Anterior cingulate cortex (tissue), 58 donors: ENCODE results near the gene ITIH5.

Experiments used
- DNase-seq, 58 donors: peaks; one replicate each; lab custom pipeline; 2025; lab: John Stamatoyannopoulos, UW

The ITIH5 gene

DNA sequence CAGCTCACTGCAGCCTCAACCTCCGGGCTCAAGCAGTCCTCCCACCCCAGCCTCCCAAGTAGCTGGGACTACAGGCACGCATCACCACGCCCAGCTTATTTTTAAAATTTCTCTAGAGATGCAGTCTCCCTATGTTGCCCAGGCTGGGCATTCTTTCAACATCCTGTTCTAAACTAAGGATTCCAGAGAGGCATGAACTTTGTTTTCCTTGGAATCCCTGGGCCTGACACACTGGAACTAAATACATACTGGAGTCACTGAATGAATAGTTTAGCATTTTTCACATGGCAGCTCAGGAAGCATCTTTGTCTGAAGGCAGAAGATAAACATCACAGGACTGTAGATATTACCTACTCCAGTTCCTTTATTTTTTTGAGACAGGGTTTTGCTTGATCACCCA lies 108.7 kb downstream of the ITIH5 start:
- no peak for DNase-seq

DNA sequence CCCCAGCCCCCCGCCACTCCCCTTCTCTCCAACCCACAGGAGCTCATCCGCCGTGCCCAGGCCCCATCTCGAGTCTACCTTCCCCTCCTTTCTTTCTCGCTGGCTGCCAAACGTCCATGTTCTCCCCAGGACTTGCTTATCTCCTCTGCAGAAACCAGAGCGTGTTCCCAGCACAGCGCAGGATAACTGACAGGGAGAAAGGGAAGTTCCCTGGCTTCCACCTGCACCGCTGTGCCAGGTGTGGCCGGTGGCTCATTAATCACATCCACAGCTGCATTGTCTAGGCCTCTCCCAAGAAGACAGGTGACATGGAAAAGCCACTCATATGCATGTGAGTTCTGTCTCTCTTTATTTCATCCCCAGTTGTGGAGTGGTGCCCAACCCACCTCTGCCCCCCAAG lies 113.2 kb downstream of the ITIH5 start:
- no peak for DNase-seq

DNA sequence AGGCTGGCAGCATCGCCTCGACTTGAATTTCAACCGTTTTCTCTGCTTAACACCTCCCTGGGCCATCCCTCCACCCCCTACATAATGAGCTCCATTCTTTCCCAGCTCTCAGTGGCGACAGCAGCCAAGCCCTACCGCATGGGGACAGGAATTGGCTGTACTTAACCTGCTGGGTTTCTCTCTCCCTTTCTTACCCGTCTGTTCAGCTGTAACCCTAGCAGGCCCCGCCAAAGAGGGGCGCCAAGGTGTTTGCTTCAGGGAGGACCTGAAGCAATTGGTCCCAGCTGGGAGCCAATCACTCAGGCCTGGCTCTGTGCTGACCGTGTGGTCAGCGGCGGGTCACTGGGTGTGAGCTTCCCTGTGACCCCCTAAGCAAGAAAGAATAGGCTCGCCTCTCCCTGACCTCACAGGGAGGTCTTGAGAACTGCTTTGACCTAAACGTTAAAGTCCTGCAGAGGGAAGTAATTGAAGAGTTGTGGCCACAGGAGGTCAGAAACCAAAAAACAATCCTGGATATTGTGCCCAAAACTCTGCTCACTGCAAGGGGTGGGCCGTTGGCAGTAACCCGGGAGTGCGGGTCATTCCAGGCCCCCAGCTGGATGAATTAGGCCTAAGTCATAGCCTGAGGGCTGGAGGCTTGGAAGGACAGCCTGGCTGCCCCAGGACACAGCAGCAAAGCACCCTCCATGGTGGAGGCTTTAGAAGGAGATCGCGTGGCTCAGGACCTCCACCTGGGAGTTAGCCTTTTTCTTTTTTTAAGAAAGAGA lies 114.6 kb downstream of the ITIH5 start:
- peak in 23 of 58 donors; percentile 11 to 70 (median 31) for DNase-seq

DNA sequence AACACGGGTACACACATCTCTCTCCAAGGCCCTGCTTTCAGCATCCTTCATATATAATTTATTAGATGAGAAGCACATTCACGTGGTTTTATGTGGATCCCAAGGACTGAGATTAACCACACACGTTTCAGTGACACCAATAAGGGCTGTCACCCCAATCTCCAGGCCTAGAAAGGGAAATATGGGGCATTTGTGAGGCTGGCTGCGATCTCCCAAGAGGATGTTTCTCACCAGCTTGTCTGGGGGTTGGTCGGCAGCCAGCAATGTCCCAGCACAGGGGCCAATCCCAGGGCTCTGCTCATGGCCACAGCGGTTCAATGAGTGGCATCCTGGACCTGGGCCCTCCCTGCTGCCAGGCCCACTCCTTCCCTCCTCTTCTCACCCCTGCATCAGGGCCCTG lies 115.5 kb downstream of the ITIH5 start:
- DNase-seq: peak in 13 of 58 donors; percentile 11 to 49 (median 28)

DNA sequence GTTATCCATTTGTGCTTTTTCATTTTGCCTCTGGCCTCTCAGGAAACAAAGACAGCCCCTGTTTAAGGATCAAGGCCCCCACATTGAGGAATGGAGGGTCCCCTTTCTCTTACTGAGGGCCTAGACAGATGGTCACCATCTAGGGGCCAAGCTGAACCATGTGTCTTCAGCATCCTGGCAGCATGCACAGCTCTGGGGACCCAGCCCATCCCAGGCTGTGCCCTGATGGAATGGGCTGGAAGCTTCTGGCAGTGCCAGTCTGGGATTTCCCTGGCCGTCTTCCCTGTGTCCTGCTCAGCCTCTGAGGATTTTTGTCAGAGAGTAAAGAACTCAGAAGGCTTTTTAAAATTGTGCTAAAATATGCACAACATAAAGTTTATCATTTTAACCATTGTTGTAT lies 116.8 kb downstream of the ITIH5 start:
- DNase-seq: peak in 25 of 58 donors; percentile 8 to 69 (median 35)

GRCh38 chr10:7547829-7548228 lies 118.9 kb downstream of the ITIH5 start:
- peak in 2 of 58 donors; percentile 15 to 23 for DNase-seq

- no peak for DNase-seq
Observed at GRCh38 chr10:7547206-7547605, 119.6 kb downstream of the ITIH5 start.

GRCh38 chr10:7546385-7546967 lies 120.3 kb downstream of the ITIH5 start:
- no peak for DNase-seq

GRCh38 chr10:7545792-7546191 lies 121.0 kb downstream of the ITIH5 start:
- no peak for DNase-seq

DNA sequence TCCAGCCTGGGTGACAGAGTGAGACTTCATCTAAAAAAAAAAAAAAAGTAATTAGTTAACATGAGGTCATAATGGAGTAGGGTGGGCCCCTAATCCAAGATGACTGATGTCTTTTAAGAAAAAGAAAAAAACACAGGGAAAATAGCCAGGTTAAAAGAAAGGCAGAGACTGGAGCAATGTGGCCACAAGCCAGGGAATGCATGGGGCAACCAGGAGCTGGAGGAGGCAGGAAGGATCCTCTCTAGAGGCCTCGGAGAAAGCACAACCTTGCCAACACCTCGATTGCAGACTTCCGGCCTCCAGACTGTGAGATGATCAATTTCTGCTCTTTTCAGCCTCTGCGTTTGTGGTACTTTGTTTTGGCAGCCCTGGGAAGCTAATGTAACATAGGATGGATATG lies 121.5 kb downstream of the ITIH5 start:
- no peak for DNase-seq

DNA sequence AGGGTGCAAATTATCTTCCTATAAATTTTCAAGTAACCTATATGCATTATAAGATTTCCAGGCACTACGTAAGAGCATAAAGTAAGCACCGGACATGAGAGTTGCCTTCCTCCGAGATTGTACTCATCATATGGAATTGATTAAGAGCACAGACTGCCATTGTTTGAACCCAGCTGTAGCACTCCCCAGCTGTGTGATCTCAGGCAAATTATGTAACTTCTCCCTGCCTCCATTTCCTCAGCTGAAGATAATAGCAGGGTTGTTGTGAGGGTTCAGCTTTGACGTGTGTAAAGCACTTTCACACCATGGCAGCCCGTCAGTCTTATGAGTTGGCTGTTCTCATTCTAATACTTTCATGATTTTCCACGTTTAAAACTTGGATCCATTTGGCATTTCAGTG lies 122.6 kb downstream of the ITIH5 start:
- DNase-seq: peak in 9 of 58 donors; percentile 6 to 68 (median 27)

GRCh38 chr10:7542189-7542914 lies 124.4 kb downstream of the ITIH5 start:
- DNase-seq: no peak

DNA sequence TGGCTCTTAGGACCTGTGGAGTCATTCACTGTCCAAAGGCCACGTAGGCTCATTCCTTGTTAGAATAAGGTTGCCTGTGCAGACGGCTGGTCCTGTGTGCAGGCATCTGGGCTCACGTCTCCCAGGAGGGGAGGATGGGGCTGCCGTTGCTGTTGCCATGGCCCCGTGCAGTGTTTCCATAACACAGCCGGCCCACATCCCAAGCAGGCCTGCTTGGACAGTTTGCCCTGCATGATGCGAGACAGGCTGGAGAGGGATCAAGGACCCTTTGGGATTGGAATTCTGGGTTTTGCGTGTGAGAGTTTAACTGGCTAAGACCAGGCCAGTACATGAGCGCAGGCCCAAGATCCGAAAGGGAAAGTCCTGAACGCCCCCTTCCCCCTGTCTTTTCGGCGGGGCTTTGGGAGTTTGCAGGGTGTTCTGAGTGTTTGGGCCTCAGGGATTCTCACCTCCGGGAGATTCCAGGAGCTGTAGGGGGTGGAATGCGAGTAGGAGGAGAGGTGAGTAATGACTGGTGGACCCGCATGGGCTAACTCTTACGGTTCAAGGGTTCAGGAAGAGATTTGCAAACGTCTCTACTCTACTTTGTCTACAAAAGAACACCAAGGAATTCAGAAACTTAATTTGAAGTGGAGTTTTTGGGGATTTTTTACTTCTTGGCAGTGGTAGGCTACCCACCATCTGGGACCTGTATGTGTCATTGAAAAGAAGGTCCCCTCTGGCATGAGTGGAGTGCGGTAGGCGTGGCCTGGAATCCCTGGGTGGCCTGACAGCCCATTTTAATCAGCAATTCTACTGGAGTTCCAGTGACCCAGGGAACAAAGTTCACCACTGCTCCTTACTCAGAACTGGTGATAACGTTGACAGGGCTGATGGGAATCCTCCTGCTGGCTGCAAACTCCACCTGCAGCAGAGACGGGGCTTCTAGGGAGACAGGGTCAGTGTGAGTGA lies 125.4 kb downstream of the ITIH5 start:
- DNase-seq: peak in 7 of 58 donors; percentile 11 to 43 (median 27)

GRCh38 chr10:7538970-7539654 lies 127.7 kb downstream of the ITIH5 start:
- DNase-seq: no peak

DNA sequence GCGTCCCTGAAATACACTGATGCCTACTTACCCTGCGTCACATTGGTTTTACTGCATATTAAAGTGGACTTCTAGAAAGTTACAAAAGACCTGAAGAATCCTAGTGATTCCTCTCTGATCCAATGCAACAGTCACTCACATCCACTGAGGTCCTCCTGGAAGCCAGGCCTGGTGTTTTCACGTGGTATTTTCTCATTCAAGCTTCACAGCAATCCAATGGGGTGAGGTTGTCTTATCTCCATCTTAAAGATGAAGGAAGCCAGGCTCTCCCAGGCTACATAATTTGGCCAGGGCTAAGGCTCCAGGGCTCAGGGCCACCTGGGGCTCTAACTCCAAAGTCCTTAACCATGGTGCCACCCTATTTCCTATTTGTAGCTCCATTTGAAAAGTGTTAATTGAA lies 129.6 kb downstream of the ITIH5 start:
- DNase-seq: no peak

- DNase-seq: no peak
Observed at GRCh38 chr10:7534480-7534852, 132.3 kb downstream of the ITIH5 start.

DNA sequence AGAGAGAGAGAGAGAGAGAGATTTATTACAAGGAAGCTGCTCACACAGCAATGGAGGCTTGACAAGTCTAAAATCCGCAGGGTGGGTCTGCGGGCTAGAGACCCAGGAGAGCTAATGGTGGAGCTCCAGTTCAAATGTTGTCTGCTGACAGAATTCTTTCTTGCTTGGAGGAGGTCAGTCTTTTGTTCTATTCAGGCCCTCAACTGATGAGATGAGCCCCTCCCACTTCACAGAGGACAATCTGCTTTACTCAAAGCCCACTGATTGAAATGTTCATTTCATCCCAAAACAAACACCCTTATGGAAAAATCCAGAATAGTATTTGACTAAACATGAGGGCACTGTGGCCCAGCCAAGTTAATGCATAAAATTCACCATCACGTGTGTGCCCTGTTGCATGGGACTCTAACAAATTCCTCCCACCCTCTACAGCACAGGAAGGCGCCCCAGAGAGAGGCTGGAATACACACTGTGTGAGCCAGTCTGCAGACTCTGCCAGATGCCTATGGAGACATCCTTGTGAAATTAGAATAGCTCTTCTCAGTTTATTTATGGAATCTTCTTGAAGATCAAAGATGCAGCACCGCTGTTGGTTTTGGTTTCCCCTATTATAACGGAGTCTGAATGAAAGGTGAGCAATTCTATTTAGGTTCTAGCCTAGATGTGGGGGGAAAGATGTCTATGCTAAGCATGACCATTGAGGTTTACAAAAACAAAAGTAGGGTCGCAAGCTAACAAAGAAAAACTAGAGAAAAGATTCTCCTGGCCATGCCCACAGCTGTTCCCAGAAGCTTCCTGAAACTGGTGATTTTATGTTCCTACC lies 132.9 kb downstream of the ITIH5 start:
- DNase-seq: no peak

DNA sequence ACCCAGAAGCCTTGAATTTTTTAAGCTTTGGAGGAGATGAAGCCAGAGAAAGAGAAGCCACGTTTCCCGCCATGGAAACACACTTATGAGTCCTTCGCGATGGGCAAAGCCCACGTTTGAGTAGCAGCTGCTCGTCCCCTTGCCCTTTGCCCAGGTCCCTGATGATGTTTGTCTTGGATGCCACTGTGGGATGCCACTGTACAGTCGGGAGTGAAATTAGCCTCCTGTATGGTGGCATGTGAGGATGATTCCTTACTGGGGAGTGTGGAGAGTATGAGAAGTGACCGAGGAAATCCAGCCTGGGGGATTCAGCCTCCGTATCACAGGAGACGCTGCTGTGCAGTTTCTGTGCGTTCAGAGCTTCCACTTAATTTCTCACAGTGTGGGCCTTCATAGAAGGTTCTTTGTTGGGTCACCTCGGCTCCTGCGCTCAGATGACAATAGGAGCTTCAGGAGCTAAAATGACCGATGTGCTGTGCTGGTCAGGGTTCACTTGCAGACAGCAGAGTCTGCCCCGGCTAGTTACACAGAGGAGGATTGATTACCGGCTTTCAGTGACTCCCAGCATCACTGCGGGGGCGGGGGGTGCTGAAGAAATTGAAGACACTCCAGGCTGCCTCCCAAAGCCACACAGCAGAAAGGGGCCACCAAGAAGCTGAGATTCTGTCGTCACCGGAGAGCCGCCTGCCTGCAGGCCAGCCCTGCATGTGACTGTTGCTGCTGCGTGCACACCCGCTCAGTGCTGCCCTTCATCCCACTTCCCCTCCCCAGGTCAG lies 133.9 kb downstream of the ITIH5 start:
- no peak for DNase-seq
